Measurements from ENCODE around the gene LCN2.
"Not testable (repeated sequence)": the region's sequence is repeated elsewhere in the genome, so short reads cannot be mapped to it uniquely, and the experiment has no call there.

LCN2 gene

GRCh38 chr9:128127568-128127989 is 21.7 kb upstream of the LCN2 start, which contains the start of gene PTGES2:
Gene PTGES2, minus strand, starts transcription at chr9:128127729. Its CDS starts 12 bp downstream, at chr9:128127717.
- DNase-seq (ENCODE audit: low read depth in 4 of 4, low spot score in 1 of 4), result peak; percentile 57 to 75 (median 59)

- peak; percentile 66 to 75 (median 70) for DNase-seq (ENCODE audit: low read depth in 4 of 4, low spot score in 1 of 4)
Observed at GRCh38 chr9:128127990-128128835, 21.0 kb upstream of the LCN2 start.

- no peak for DNase-seq (ENCODE audit: low read depth in 4 of 4, low spot score in 1 of 4)
Observed at GRCh38 chr9:128128836-128129590, 20.2 kb upstream of the LCN2 start.

- peak in 1 of 4 experiments; percentile 23 for DNase-seq (ENCODE audit: low read depth in 4 of 4, low spot score in 1 of 4)
Observed at GRCh38 chr9:128129976-128130590, 19.2 kb upstream of the LCN2 start.

DNA sequence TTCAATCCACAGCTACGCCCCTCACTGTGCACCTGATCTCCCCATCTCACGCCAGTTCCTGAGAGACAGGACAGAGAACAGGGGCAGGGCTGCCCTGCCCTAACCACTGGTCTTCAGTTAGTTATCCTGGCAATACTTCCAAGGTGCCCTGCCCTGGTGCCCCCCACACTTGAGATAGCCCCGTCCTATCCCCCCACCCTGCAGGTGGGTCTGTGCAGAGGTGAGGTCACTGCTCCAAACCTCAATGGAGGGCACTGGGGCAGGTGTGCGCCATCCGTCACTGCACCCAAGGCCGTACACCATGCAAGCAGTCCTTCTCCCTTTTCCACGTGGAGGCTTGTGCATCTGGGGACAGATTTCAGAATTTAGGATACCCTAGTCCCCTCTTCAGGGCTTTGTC is 18.6 kb upstream of the LCN2 start:
- DNase-seq (ENCODE audit: low read depth in 4 of 4, low spot score in 1 of 4), result not testable (repeated sequence)

- DNase-seq (ENCODE audit: low read depth in 4 of 4, low spot score in 1 of 4), result not testable (repeated sequence)
Observed at GRCh38 chr9:128131346-128131745, 17.9 kb upstream of the LCN2 start.

DNA sequence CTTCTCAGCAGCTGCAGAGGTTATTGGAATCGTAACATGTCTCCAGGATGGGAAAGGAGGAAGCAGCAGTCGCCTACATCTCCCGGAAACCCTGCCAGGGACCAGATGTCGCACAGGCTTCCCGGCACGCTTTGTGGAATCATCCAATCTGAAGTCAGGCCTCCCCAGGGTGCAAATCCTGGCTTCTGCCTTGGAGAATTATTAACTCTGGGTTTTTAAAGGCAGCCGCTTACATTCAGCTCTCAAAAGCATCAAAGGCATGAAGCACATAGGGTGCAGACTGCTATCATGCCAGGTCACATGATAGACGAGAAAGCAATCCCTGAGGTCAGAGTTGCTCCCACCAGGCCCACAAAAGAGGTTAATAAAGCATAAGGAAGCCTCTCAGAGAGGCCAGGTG is 17.1 kb upstream of the LCN2 start:
- DNase-seq (ENCODE audit: low read depth in 4 of 4, low spot score in 1 of 4), result not testable (repeated sequence)

GRCh38 chr9:128135561-128135960 is 13.7 kb upstream of the LCN2 start:
- not testable (repeated sequence) for DNase-seq (ENCODE audit: low read depth in 4 of 4, low spot score in 1 of 4)

DNA sequence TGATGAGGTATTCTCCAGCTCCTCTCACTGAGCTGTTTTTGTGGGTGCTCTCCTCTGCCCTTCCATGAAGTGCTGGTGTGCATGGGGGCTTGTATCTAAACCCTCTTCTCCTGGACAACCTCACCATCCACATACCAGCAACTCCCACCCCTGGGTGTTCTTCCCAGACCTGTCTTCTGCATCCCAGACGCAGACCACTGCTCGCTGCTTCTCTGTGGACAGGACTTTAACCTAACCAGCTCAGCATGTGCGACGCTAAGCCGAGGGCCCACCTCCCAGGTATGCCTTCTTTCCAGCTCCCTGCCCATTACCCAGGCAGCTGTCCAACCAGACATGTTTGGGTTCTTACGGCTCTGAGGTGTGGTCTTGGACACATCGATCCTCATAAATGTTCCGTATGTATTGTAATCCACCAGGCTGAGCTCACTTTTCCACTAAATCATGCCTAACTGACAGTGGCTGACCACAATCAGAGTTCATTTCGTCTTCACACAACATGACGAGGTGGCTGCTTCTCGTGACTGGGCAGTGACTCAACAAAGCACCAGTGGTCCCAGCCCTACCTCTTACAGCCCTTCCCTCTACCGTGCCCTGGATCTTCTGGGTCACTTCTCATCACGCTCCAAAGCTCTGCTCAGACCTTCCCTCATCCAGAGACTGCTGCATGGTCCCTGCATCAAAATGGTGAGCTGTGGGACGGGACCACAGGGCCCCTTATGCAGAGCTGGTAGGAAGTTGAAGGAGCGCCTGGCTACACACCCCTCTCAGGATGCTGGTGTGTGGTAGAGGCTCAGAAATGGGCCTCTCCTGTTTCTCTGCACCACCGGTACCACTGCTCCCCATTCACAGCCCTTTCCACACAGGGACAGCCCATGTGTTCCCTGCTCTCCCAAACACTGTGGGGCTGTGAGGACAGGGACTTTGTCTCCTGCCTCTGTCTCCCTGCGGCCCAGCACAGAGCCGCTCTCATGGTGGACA is 12.1 kb upstream of the LCN2 start:
- no peak for DNase-seq (ENCODE audit: low read depth in 4 of 4, low spot score in 1 of 4)

DNA sequence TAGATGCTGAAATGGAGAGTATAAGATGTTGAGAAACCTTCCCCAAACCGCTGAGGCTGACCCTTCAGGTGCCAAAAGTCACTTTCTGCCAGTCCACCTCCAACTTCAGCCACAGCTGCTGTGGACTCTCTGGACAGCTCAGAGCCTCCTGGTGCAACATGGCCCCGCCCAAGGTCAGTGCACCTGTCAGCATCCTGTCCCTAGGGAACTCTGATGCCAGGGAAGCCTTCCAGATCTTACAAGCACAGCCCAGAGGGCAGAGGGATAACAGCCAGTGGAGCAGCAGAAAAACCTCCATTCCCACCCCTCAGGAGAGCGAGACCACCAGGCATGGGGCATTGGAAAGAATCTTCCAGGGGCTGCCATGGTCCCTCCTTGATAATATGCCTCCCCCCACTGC is 11.3 kb upstream of the LCN2 start:
- DNase-seq (ENCODE audit: low read depth in 4 of 4, low spot score in 1 of 4), result no peak

DNA sequence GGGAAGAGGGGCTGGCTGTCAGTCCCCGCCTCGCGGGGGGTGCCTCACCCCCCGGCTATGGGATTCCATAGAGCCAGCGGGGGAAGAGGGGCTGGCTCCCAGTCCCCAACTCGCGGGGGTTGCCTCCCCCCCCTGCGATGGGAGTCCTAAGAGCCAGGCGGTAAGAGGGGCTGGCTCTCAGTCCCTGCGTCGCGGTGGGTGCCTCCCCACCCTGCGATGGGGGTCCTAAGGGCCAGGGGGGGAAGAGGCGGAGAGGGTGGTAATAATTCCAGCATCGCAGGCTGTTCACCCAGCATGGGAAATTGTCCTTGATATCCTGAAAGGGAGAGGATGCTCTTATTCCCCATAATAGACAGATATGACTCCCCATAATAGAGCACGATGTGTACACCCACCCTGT is 9.6 kb upstream of the LCN2 start:
- no peak for DNase-seq (ENCODE audit: low read depth in 4 of 4, low spot score in 1 of 4)

DNA sequence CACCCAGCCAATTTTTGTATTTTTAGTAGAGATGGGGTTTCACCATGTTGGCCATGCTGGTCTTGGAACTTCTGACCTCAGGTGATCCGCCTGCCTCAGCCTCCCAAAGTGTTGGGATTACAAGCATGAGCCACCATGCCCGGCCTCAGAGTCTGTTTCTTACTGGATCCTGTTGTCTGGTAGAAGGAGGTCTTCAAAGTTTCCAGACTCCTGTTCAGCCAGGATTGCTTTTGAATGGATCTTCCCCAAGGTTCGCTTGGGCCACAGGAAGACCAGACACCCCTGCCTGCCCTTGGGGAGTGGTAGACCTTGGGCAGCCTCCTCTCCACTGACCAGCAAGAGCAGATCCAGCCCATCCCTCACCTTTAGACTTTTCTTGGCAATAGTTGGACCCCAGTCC is 7.6 kb upstream of the LCN2 start:
- DNase-seq (ENCODE audit: low read depth in 4 of 4, low spot score in 1 of 4), result no peak

DNA sequence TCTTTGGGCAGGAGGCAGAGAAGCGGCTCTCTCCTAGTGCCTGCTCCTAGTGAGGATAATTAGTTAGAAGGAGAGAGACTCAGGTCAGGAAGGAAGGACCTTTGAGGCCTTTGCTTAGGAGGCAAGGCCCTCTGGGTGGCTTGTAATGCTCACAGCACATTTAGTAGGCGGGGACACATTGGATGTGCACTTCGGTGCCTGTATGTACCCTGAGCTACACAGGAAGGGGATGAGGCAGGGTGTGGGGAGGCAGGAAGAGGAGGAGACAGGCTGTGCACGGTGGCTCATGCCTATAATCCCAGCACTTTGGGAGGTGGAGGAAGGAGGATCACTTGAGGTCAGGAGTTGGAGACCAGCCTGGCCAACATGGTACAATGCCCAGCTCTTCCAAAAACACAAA is 7.2 kb upstream of the LCN2 start:
- no peak for DNase-seq (ENCODE audit: low read depth in 4 of 4, low spot score in 1 of 4)

GRCh38 chr9:128142596-128142995 is 6.7 kb upstream of the LCN2 start:
- DNase-seq (ENCODE audit: low read depth in 4 of 4, low spot score in 1 of 4), result no peak

- DNase-seq (ENCODE audit: low read depth in 4 of 4, low spot score in 1 of 4), result no peak
Observed at GRCh38 chr9:128143525-128144238, 5.6 kb upstream of the LCN2 start.

DNA sequence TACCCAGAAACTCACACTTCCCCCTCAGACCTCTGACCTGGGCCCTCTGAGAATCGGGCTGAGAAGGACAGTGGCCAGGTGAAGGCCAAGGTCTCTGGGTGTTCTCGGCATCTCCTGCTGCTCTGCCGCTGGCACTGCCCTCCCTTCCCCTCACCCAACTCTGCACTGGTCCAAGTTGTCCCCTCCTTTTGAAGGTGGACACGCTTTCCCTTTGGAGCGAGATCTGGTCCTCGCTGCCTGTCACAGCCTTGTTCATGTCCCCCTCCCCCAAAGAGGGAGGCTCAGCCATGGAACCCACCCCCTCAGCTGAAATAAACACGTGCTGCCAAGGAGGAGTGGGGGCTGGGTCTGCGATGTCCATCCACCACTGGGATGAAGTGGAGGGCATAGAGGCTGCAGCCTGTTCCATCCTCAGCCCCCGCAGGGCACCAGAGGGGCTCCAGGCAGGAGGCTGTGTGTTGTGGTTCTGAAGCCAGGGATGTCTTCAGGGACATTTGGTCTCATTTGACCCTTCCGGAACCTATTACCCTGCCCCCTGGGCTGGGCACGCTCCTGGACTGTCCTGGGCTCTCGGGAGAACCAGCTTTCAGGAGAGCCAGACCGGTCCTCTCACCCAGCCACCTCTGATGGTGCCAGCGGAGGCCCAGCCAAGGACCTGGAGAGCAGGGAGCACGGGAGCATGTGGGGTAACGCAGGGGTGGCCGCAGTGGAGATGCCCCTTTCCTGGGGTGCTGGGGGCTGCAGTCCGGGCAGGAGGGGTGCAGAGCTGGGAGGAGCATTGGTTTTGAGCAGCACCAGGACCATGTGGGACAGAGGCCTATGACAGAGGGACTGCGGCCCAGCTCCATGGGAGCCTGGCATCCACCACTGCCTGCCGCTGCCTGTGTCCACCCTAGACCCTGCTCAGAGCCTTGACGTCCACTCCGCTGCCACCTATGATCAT is 4.7 kb upstream of the LCN2 start:
- DNase-seq (ENCODE audit: low read depth in 4 of 4, low spot score in 1 of 4), result no peak

- DNase-seq (ENCODE audit: low read depth in 4 of 4, low spot score in 1 of 4), result no peak
Observed at GRCh38 chr9:128145536-128145935, 3.7 kb upstream of the LCN2 start.

- DNase-seq (ENCODE audit: low read depth in 4 of 4, low spot score in 1 of 4), result no peak
Observed at GRCh38 chr9:128145951-128146351, 3.3 kb upstream of the LCN2 start.

GRCh38 chr9:128146591-128147120 is 2.6 kb upstream of the LCN2 start:
- no peak for DNase-seq (ENCODE audit: low read depth in 4 of 4, low spot score in 1 of 4)
